ENCODE data around the gene VWC2. TPM values are rescaled to one million over a fixed set of nuclear protein-coding genes. Genes with fewer than 3 reads are reported as not detected.

The VWC2 gene
- total RNA-seq, 1 experiment from 2014 or later = not detected

DNA sequence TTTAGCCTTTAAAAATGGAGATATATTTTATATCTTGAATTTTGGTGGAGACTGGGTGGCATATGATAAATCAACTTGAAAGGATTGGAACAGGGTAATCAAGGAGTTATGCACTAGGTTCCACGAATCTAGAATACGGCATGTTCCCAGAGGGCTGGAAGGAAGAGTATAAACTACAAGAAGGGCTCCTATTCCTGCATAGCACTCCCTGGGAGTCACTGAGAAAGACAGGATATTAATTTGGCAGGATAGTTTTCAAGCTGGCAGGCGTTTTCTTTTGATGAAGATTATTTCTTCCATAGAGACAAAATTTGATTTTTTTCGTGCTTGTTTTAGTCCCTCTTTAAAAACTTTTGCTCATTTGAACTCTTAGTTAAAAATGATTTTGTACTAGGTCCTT lies 119.7 kb downstream of the VWC2 start:
- in situ Hi-C loops (cut with HindIII; ENCODE audit: low sequenced_read_pairs) = no loop called here

DNA sequence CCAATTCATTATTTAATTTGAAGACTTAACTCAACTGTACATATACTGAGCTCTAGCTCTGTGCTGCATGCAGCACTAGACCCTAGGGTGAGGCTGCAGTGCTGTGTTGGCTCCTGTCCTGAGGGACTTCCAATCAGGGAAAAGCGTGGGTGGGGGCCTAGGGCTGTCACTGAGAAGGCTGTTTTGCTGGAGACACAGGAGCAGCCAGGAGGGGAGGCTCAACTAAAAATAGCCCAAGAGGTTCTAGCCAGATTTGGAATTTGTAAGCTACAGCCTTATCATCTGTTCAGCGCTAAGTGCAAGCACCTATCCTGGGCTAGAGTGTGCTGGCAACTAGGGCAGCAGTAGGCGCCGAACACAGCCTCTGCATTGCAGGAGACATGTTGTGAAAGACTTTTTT lies 121.1 kb downstream of the VWC2 start:
- DNase-seq (ENCODE audit: low spot score) = peak; percentile 79
- in situ Hi-C loops (cut with HindIII; ENCODE audit: low sequenced_read_pairs) = no loop called here

More for the DNA sequence above, 119.7 kb downstream of the VWC2 start:
- peak; percentile 84 for DNase-seq (ENCODE audit: low spot score)

- in situ Hi-C loops (cut with HindIII; ENCODE audit: low sequenced_read_pairs) = no loop called here
- peak; percentile 94 for DNase-seq (ENCODE audit: low spot score)
Observed at GRCh38 chr7:49911909-49912308, 138.5 kb downstream of the VWC2 start.

DNA sequence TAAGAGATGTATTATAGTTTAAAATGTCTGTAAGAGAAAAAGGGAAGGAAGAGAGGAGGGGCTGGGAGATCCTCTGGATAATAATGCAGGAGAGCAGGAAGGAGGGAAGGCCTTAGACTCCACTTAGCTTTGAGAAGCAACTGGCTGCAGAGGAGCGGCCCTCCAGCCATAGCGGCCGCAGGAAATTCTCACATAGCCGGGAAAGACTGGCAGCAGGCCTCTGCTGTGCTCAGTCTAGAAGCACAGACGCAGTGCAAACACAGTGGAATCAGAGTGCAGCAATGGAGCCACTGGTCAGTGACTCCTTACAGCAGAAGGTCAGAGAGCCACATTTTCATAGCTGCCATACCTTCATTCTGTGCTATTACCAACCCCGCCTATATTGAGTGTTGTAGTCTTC lies 153.3 kb downstream of the VWC2 start:
- DNase-seq (ENCODE audit: low spot score) = peak; percentile 62
- in situ Hi-C loops (cut with HindIII; ENCODE audit: low sequenced_read_pairs) = no loop called here

DNA sequence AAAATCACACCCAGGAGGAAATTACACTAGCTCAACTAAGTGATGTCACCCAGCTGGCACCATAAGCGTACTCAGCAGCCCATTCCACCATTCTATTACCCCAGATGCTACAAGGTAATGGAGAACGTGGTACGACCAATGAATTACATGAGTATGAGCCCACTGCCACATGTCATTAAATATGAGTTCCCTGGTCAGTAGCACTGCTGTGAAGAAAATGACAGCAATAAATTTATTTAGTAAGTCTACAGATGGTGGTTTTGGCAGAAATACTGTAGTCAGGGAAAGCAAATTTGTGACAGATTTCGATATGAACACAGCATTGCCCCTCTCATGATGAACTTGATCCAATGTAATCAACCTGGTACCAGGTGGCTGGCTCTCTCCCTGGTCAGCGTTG lies 154.2 kb downstream of the VWC2 start:
- peak; percentile 97 for DNase-seq (ENCODE audit: low spot score)
- in situ Hi-C loops (cut with HindIII; ENCODE audit: low sequenced_read_pairs) = no loop called here

DNA sequence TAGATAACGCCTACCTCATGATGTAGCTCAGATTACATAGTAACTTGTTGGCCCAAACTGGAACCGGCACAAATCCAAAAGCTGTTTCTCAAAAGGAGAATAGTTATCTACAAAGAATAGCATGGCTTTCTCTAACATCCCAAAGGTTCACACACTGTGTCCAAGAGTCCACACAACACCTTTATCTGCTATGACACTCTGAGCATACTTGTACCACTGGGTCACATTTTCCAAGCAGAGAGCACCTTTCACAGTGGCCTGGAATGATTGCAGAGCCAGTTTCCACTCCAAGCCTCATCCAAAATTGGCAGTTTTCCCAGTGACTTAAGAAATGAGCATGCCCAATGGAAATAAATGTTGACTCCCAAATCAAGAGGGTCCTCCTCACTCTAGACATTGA lies 155.3 kb downstream of the VWC2 start:
- in situ Hi-C loops (cut with HindIII; ENCODE audit: low sequenced_read_pairs) = no loop called here
- DNase-seq (ENCODE audit: low spot score) = no peak

DNA sequence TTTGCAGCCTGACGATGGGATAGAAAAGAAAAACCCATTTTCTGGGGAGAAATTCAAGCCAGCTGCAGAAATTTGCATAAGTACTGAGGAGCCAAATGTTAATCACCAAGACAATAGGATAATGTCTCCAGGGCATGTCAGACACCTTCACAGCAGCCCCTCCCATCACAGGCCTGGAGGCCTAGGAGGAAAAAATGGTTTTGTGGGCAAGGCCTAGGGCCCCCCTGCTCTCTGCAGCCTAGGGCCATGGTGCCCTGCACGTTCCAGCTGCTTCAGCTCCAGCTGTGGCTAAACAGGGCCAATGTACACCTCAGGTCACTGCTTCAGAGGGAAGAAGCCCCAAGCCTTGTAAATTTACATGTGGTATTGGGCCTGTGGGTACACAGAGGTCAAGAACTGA lies 158.2 kb downstream of the VWC2 start:
- in situ Hi-C loops (cut with HindIII; ENCODE audit: low sequenced_read_pairs) = no loop called here
- no peak for DNase-seq (ENCODE audit: low spot score)

DNA sequence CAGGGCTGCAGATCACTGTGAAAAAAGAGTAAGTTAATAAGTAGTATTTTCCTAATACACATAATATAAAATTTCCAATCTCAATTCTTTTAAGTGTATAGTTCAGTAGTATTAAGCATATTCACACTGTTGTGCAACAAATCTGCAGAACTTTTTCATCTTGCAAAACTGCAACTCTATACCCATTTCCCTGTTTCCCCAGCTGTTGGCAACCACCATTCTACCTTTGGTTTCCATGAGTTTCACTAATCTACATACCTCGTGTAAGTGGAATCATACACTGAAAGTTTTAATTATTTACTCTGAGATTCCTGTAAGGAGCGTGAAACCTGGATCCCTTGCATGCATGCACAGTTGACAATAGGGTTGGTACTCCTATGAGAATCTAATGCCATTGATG lies 164.2 kb downstream of the VWC2 start:
- in situ Hi-C loops (cut with HindIII; ENCODE audit: low sequenced_read_pairs) = no loop called here
- no peak for DNase-seq (ENCODE audit: low spot score)

Data from G401 (cell line).